IPS DF 19.7 (cell line): ENCODE measurements around the gene RPS19.
"Not testable (repeated sequence)": the region's sequence is repeated elsewhere in the genome, so short reads cannot be mapped to it uniquely, and the experiment has no call there.

Experiments
- DNase-seq: peaks from one replicate; pipeline ENCODE4 v3.0.0-alpha.2; 2013; ENCODE audit warnings: low read depth, low spot score

Gene RPS19

DNA sequence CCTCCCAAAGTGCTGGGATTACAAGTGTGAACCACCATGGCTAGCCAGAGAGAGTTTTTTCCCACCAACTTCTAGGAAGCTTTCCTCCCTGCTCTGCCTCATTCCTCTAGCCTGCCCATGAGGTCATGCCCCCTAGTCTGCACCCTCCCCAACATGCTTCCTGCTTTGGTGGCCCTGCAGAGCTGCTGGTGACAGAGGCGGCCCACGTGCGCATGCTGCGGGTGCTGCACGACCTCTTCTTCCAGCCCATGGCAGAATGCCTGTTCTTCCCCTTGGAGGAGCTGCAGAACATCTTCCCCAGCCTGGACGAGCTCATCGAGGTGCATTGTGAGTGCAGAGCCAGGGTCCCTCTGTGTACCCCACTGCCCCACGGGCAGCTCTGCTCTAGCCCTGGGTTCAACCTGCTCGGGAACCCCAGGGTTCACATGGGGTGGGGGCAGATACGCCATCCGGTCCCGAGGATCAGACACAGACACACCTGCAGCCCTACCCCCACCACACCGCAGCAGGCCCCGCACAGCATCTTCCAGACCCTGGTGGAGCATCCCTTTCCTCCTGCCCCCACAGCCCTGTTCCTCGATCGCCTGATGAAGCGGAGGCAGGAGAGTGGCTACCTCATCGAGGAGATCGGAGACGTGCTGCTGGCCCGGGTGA, 41.8 kb downstream of the RPS19 start:
- DNase-seq, result no peak

DNA sequence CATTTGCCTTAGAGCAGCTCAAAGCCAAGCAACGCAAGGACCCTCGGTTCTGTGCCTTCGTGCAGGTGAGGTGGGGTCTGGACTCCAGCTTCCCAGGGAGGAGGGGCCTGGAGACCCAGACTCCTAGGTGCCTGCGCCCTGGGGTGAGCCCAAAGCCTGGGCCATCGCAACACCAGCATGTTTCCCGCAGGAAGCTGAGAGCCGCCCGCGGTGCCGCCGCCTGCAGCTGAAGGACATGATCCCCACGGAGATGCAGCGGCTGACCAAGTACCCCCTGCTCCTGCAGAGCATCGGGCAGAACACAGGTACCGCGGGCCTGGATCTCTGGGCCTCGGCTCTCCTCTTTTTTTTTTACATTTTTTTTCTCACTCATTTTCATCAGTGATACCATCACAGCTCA, 42.5 kb downstream of the RPS19 start:
- DNase-seq, result no peak

DNA sequence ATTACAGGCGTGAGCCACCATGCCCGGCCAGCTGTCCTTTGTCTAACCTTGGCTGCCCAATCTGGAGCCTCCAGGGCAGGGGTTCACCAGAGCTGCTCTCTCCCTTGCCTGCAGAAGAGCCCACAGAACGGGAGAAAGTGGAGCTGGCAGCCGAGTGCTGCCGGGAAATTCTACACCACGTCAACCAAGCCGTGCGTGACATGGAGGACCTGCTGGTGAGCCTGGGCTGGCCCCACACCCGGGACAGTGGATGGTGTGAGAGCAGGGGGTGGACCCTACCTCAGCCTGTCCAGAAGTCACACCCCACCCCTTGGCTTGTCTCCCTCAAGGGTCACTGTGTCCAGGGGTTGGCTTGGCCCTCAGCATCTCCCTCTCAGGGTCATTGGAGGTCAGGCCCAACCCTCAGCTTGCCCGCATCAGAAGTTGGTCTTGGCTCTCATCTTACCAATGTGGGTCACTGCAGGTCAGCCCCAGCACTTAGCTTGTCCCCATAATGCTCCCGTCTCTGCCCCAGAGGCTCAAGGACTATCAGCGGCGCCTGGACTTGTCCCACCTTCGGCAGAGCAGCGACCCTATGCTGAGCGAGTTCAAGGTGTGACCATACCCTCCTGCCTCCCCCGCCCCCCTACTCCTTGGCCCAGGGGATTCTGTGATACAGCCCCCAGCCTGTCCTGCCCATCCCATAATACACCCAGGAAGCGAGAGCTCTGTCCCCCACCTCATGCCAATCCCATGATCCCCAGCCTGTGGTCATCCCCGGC, 43.3 kb downstream of the RPS19 start:
- no peak for DNase-seq

DNA sequence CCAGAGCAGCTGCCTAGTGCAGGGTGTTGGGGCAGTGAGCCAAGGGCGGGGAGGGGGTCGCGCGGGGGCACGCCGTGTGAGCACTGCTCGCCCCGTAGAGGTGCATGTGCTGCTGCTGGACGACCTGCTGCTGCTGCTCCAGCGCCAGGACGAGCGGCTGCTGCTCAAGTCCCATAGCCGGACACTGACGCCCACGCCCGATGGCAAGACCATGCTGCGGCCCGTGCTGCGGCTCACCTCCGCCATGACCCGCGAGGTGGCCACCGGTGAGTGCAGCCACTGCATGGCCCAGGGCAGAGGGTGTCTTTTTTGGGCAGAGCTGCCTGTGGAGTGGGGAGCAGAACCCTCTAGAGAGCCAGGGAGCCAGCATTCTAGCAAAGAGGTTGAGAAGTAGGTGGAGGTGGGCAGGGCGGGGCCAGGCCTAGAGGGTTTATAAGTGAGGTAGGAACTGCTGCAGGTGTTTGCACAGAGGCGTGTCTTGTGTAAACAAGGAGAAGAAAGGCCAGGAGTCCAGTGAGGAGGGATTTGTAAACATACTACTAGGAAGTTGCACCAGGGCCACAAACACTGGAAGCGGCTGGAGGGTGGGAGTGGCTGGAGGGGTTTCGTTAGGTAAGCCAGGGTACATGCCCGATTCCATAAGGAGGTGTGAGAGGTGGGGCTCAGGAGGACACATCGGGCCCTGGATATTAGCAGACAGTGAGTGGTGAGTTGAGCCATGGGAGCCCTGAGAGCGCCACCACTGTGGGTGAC, 44.2 kb downstream of the RPS19 start:
- no peak for DNase-seq

DNA sequence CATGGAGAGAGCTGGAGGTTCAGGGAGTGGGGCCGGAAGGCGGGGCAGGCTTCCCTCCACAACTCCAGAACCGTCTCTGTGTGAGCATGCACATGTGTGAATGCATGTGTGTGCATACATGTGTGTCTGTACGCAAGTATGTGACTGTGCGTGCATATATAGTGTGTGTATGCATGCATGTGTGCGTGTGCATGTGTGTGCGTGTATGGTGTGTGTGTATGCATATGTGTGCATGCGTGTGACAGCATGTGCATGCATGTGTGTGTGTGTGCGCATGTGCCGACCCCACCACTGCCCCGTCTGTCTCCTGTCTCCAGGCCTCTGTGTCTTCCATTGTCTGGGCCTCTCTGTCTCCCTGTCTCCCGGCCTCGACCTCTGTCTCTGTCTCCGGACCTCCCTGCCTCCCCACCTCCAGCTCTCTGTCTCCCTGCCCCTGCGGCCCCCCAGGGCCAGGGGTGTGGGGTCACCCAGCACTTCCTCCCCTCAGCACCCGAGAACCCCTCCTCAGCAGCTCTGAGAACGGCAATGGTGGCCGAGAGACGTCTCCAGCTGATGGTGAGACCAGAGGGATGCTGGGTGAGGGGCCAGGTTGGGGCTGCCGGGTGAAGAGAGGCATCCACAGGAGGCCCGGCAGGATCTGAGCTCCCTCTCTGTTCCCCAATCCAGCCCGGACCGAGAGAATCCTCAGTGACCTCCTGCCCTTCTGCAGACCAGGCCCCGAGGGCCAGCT, 45.4 kb downstream of the RPS19 start:
- no peak for DNase-seq

DNA sequence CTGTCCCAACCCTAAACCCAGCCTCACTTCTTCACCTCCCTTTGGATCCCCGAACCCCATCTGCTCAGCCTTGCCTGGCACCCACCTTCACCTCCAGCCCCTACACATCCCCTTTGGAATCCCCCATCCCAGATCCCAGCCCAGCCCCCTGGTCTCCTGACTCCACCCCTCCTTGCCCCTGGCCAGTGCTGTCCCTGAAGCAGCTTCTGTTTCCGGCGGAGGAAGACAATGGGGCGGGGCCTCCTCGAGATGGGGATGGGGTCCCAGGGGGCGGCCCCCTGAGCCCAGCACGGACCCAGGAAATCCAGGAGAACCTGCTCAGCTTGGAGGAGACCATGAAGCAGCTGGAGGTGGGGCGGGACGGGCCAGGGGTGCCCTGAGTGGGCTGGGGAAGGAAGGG, 46.2 kb downstream of the RPS19 start:
- no peak for DNase-seq

DNA sequence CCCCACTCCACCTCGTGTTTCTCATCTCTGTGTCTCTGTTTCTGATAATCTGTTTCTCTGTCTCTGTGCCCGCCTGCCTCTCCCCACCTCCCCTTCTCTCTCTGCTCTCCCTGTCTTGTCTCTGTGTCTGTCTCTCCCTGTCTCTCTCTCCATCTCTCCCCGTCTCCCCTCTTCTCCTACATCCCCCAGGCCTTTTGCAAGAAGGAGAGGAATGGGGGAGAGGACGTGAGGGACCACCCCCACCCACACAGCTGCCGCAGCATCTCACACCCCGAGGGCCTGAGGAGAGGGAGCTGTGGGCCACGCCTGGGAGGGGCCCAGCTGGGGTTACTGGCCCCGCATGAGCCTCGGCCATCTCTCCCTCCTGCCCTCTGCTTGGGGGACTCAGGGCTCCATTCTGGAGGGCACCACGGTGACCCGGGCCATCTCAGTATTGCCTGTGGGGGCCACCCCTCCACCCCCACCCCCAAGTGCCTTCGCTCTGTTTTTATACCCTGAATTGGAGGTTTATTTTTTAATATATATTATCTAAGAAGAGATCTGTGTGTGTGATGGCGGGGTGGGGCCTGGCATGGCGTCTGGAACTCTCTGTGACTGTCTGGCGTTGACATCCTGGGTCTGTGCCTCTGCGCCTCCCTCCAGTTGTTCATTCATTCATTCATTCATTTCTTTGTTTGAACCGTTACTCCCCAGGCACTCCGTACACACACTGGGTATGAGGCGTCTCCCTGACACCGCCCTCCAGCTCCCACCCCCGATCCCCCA, 47.0 kb downstream of the RPS19 start:
- no peak for DNase-seq

DNA sequence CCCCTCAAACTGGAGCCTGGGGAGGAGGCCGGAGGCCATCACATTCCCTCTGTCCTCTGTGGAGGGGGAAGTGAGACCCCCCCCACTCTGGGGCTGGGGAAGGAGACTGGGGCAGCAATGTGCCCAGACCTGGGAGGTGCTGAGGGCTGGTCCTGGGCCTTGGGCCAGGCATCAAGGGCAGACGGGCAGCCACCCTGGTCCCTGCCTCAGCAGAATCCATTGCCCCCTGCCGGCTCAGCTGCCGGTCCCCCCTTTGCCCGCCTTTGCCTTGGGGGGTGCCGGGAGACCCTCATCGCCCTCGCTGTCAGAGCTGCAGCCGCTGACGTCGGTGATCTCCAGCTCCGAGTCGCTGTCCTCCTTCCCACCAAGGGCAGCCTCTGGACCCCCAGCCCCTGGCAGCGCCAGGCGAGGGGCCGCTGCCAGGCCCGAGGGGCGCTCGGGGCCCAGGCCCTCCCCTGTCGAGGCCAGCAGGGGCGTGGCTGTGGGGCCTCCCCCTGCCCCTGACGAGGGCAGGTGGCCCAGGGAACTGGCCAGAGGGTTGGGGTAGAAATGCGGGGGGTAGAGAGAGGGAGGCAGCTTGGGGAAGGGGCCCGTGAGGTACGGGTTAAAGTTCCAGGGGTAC, 48.0 kb downstream of the RPS19 start:
- DNase-seq, result no peak

DNA sequence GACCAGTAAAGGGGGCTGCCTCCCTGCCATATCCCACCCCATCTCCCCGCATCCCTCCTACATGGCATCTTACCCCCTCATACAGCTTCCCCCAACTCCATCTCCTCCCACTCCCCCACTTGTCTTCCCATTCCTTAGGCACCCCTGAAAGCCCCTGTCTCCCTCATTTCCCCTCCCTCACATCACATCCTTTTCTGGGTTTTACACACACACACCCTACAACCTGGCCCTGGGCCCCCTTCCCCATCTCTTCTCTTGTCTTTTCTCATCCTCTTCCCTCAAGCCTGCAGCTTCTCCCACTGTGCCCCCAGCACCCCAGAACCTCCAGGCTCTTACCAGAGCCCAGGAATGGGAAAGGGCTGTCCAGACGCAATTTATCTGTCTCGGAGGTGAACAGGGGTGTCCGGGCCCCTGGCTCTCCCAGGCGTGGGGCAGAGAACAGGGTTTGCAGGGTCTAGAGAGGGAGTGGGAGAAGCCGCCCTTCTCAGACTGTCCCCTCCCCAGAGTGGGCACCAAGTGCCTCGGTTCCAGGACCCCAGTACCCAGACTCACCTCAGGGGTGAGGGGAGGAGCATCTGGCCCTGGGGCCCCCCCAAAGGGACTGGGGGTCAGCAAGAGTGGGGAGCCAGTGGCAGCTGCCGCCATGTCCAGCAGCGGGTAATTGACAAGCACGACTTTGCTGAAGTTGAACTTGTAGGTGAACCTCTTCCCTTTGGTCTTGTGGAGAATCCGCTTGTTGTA, 48.8 kb downstream of the RPS19 start:
- DNase-seq, result no peak

DNA sequence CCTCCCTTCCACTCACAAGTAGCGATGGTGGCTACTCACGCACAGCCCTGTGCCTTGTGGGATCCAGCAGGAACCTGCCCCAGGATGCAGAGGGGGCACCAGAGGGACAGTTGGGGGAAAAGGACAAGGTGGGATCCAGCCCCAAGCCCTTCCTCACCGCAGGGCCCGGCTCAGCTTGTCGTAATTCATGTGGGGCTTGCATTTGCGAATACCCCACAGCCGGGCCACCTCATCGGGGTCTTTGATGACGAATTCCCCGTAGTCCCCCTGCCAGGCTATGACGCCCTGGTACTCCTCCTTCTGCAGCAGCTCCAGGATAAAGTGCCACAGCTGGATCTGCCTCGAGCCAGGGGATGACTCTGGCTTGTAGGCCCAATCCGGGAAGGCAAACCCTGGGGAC, 49.7 kb downstream of the RPS19 start:
- DNase-seq, result no peak

DNA sequence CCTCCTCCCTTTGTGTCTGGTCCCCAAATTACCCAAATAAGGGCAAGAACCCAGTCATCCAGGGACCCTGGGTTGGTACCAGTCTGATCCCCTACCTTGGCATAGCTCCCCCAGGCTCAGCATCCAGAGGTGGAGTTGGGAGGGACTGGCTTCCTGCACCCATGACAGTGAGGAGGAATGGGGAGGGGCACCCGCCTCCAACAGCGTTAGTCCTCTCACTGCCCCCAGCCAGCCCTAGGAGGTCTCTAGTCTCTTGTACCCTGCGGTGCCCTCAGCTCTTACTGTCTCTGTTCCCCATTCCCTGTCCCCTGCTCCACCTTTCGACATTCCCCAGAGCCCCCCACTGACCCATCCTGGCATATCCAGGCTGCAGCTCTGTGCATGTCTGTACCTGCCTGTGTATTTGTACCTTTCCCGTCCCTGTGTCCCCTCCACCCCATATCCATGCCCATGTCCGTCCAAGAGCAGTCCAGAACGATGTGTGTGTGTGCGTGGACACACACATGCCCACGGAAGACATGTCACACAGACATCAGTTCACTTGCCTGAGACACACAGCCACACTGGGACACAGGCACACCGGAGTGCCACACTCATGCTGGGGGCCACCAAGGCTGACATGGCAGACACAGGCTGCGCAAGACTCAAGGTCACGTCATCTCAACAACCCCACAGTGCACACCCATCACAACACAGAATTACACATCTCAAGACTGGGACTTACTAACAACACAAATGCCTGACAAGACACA, 50.4 kb downstream of the RPS19 start:
- DNase-seq, result no peak

DNA sequence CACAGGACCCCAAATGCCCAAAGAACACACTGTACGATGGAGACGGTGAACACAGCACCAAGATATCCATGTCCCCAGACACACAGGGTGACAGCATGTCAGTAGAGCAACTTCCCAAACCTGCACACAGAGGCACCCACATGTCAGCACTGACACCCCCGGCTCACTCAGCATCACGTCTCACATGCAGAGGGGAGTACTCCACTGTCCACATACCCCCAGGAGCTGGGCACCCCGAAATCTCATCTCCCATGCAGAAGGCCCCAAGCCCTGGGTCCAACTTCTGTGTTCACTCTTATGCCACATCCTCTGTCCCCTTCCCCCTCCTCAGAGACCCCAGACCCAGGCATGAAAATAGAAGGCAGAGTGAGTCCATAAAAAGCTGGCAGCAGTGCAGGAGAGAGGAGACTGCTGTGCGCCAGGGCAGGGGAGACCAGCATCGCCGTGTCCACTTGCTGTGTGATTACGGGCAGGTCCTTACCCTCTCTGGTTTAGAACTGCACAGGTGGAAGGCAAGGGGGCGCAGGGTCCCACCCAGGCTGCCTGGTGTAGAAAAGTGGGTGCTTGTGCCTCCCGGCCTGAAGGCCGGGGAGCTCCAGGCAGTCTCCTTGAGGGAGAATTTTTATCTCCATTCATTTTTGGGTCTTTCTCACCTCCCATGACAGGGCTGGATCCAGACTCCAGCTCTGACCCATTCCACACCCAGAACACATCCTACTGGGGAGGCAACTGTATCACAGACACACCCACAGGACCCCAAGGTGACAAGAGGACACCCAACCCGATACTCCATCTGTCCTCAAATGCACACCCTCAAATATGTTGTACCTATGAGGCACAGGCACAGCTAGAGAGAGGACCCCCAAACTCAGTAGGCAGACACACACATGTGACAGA, 51.2 kb downstream of the RPS19 start:
- DNase-seq, result no peak

DNA sequence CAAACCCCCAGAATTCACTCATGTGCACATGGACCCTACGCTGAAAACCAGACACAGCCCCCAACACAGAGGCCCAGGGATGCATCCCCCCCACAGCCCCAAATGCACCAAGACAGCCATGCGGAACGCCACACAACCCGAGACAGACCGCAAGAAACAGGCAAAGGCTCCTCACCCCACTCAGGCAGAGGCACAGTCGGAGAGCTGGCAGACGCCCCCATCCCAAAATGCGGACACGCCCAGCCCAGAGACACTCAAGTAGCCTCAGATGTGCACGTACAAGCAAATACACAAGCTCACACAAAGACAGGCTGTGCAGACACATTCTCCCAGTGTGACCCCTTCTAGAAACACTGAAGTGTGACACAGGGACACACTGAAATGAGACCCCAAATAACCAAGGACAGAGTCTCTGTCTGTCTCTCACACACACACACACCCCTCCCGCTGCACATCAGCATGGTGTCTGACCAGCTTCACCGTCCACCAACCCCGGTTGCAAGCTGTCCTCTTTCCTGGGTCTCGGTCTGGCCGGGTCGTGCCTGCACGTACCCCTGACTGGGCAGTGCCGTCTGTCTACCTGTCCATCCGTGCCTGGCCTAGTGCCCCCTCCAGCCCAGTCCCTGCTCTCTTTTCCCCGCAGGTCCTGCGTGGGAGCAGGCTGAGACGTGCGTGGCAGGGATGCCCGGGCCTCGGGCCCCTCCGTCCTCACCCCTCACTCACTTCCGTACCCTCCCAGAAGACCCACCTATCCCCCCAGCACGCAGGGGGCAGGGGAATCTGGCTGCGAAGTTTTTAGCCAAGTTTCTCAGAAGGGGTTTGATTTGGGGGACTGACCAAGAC, 52.1 kb downstream of the RPS19 start:
- DNase-seq, result no peak

DNA sequence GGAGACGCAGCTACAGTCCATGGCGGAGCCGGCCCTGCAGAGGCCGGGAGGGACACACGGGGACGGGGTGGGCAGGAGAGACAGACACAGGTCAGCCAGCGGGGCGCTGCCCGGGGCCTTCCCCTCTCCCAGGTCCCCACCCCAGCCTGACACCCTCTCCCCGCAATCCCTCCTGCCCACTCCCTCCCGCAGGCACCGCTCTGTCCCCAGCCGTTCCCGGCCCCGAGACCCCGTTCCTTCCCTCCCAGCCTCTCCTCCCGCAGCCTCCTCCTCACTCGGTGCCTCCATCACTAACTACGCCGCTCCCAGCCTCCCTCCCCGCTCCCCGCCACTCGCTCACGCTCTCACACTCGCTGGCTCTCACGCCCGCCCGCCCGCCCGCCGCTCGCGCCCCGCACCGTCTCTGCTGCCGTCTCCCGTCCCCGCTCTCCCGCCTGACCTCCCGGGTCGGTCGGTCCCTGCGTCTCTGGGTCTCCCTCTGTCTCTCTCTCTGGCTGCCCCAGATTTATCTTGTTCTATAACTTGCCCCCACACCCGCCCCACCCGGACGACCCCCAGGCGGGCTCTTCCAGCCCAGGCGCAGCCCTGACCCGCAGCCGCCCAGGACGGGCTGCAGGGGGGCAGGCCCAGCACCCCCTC, 53.0 kb downstream of the RPS19 start:
- DNase-seq, result no peak

DNA sequence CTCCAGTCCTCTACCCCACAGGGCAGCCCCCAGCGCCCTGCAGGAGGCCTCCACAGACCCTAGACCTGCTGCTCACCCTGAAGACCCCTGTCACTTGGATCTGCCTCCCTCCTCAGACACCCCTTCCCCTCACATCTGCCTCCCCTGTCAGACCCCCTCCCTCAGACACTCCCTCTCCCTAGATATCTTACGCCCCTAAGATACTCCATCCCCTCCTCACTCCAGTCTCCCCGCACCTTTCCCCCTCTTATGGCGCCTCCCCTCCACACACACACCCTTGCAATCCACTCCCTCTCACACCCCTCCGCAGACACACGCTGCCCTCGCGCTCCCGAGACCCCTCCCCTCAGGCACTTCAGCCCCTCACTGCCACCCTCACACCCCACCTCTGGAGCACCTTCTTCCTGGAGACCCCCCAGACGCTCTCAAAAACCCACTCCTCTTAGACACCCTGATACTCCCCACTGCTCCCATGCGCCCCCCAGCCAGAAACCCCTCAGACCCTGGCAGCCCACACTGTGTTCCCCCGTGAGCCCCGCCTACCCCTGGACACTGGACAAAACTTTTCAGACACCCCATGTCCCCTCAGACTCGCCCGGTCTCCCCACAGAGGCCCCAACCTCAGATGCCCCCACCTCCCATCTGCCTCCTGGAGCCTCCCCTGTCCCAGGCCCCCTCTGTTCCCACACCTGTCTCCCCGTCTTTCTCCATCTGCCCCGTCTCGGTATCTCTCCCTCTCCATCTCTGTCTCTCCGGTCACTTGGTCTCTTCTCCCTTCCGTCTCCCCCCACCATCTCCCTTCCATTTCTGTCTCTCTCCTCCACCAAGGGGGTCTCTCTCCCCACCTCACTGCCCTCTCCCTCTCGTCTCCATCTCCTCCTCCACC, 53.7 kb downstream of the RPS19 start:
- DNase-seq, result no peak

DNA sequence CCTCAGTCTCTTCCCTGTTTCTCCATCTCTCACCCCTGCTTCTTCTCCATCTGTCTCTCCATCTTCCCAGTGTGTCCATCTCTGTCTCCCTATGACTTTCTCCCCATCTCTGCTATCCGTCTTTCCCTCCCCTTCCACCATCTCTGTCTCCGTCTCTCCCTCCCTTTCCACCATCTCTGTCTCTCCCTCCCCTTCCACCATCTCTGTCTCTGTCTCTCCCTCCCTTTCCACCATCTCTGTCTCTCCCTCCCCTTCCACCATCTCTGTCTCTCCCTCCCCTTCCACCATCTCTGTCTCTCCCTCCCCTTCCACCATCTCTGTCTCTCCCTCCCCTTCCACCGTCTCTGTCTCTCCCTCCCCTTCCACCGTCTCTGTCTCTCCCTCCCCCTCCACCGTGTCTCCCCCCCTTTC, 54.4 kb downstream of the RPS19 start:
- not testable (repeated sequence) for DNase-seq
